ENCODE results near the gene ALKAL2.

- TF ChIP-seq EP300 (IDR thresholded peaks at IDR 0.05; ENCODE audit: borderline replicate concordance in 1 of 2, low read depth in 1 of 2, low read length in 1 of 2): no peak
- no peak for TF ChIP-seq PBX3 (IDR thresholded peaks at IDR 0.05)
- no peak for TF ChIP-seq SIN3A (IDR thresholded peaks at IDR 0.05; ENCODE audit: borderline replicate concordance, low read depth, low read length)
- TF ChIP-seq USF1 (IDR thresholded peaks at IDR 0.05; ENCODE audit: borderline replicate concordance, low read depth): no peak
- TF ChIP-seq CTCF (IDR thresholded peaks at IDR 0.05): no peak
- no peak for TF ChIP-seq NRF1 (IDR thresholded peaks at IDR 0.05; ENCODE audit: low read depth, low read length)
- no peak for TF ChIP-seq MAX (IDR thresholded peaks at IDR 0.05; ENCODE audit: low read depth)
- TF ChIP-seq JUND (IDR thresholded peaks at IDR 0.05): no peak
These were observed 50.8 kb downstream of the ALKAL2 start for GRCh38 chr2:236993-237539.

Measured in SK-N-SH (cell line).